Measurements from ENCODE around the gene SLC22A14.
"Not testable (repeated sequence)": the region's sequence is repeated elsewhere in the genome, so short reads cannot be mapped to it uniquely, and the experiment has no call there.

Gene SLC22A14

DNA sequence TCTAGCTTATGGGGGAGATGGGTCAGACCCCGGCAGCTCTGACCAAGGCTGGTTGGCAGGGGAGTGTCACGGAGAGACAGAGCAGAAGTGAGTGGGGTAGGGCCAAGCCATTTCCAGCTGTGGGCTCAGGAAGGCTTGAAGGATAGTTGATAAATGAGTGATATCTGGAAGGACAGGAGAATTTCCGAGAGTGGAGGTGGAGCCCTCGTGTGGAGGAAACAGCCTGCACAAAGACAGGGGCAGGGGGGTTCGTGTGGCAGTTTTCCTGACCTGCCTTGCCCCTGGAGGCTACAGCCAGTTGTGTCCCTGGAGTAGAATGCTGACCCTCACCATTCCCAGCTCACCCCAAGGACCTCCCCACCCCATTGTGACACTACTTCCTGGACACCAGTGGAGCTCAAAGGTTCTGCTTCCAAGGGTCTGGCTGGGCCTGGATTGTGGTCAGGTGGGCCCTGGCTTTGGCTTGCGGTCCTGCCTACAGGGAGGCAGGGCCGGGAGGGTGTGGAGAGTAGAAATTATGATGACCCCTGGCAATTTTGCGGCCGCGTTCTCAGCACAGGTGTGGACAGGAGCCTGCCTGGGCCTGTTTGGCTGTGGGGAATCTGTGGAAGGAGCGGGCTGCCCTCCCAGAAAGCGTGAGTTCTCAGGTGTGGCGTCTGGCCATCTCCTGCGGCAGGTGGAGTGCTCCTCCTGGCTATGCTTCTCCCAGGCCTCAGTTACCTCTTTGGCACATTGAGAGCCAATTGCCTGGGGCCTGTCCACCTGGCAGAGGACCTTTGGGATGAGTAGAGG is at the start of gene SLC22A14:
TSS of gene SLC22A14 (plus strand) at position 400 of the 792 bp plus-strand sequence. CDS start 23,733 bp downstream, outside the sequence.
- TF ChIP-seq CTCF (IDR thresholded peaks at IDR 0.05; ENCODE audit: low read depth, low read length), result no peak
- peak in 1 of 2 donors; percentile 6 for DNase-seq (ENCODE audit: low read depth in 2 of 2)
- H3K4me3 ChIP-seq (replicated peaks in 1 of 2; ENCODE audit: low read depth in 2 of 2, low read length in 2 of 2), result no peak within 1 kb of the TSS

DNA sequence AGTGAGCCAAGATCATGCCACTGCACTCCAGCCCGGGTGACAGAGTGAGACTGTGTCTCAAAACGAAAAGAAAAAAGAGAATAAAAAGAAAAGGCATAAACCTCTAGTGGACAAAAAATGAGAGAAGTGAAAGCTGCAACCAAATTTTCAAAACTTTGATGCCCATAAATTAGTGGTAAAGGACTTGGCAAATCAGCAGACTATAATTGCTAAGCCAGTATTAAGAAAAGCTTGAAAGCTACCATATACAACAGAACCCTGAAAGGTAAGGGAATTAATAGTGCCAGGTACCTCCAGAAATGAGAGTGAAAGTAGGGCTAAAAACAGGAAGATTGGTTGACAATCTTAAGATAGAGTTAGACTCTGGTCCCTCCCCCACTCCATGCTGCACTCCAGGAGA is 49.4 kb upstream of the SLC22A14 start:
- no peak for DNase-seq (ENCODE audit: low read depth in 2 of 2)
- no peak overlapping the region for H3K4me3 ChIP-seq (replicated peaks in 1 of 2; ENCODE audit: low read depth in 2 of 2, low read length in 2 of 2)
- no peak for TF ChIP-seq CTCF (IDR thresholded peaks at IDR 0.05; ENCODE audit: low read depth, low read length)

GRCh38 chr3:38235466-38235865 is 46.6 kb upstream of the SLC22A14 start:
- H3K4me3 ChIP-seq (replicated peaks in 1 of 2; ENCODE audit: low read depth in 2 of 2, low read length in 2 of 2), result no peak overlapping the region

GRCh38 chr3:38238416-38239008 is 43.6 kb upstream of the SLC22A14 start:
- no peak for DNase-seq (ENCODE audit: low read depth in 2 of 2)
- H3K4me3 ChIP-seq (replicated peaks in 1 of 2; ENCODE audit: low read depth in 2 of 2, low read length in 2 of 2), result no peak overlapping the region
- TF ChIP-seq CTCF (IDR thresholded peaks at IDR 0.05; ENCODE audit: low read depth, low read length), result no peak

More at GRCh38 chr3:38235466-38235865, 46.6 kb upstream of the SLC22A14 start:
- TF ChIP-seq CTCF (IDR thresholded peaks at IDR 0.05; ENCODE audit: low read depth, low read length), result no peak
- peak in 1 of 2 donors; percentile 11 for DNase-seq (ENCODE audit: low read depth in 2 of 2)

GRCh38 chr3:38242812-38243211 is 39.3 kb upstream of the SLC22A14 start:
- H3K4me3 ChIP-seq (replicated peaks in 1 of 2; ENCODE audit: low read depth in 2 of 2, low read length in 2 of 2); DNase-seq (ENCODE audit: low read depth in 2 of 2): not testable (repeated sequence)

DNA sequence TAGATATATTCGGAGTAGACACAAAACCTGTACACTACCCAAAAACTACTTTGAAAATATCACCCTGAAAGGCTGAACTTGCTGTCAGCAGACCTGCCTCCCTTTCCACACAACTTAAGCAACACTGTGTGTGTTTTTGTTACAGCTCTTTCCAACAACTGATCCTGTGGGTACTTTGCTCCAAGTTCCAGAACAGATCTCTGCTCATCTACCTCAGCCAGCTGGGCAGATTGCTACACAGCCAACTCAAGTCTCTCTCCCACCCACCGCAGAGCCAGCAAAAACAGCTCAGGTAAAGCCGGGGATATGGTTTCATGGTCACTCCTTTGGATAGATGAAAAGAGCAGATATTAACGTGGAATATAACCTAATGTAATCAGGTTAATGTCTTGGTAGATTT is 36.2 kb upstream of the SLC22A14 start:
- no peak for DNase-seq (ENCODE audit: low read depth in 2 of 2)
- TF ChIP-seq CTCF (IDR thresholded peaks at IDR 0.05; ENCODE audit: low read depth, low read length), result no peak

GRCh38 chr3:38247366-38248035 is 34.6 kb upstream of the SLC22A14 start:
- DNase-seq (ENCODE audit: low read depth in 2 of 2), result peak; percentile 86 to 92

More for the DNA sequence above, 36.2 kb upstream of the SLC22A14 start:
- no peak overlapping the region for H3K4me3 ChIP-seq (replicated peaks in 1 of 2; ENCODE audit: low read depth in 2 of 2, low read length in 2 of 2)

More at GRCh38 chr3:38247366-38248035, 34.6 kb upstream of the SLC22A14 start:
- peak; percentile 32 for TF ChIP-seq CTCF (IDR thresholded peaks at IDR 0.05; ENCODE audit: low read depth, low read length)
- no peak overlapping the region for H3K4me3 ChIP-seq (replicated peaks in 1 of 2; ENCODE audit: low read depth in 2 of 2, low read length in 2 of 2)
